SK-N-MC (cell line): ENCODE results near the gene SNRK.

Experiments
- EZH2 ChIP-seq: fragments of 200-600 bp; sonication (generic); IDR thresholded peaks from one replicate; pipeline ENCODE4 v1.6.1; 2017; ENCODE audit warnings: antibody characterized with exemption
- POLR2AphosphoS5 ChIP-seq: IDR thresholded peaks from 2 replicates; pipeline ENCODE4 v1.6.1; 2012; ENCODE audit warnings: mild to moderate bottlenecking, low read depth, low read length, borderline replicate concordance

DNA sequence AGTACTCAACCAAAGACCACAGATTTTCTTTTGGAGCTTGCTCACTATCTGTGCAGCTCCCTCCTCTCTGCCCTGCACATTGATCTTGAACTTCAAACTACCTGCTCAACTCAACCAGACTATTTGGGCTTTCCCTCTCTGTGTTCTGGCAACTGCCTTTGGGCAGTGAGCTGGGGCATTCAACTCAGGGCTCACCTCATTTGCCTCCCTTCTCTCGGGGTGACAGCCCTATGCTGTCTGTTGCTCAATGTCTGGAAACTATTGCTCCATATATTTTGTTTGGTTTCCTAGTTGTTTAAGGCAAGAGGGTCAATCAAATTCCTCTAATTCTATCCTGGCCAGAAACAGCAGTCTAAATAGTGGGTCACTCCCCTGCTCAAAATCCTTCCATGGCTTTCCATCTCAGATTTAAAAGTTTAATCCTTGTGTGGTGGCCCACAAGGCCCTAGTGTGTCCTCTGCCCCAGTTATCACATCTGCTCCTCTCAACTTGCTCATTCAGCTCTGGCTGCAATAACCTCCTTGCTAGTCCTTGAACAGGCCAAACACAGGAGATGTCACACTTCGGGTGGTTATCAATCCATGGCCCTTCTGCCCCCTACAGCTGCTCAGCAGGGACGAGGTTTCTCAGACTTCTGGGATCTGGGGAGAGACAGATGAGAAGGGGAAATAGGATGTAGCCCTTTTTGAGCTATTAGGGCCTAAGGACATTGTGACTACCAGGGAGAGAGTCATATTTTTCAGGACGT, 67.8 kb downstream of the SNRK start:
- TF ChIP-seq POLR2AphosphoS5 (no peak), EZH2 (no peak)
